Measurements from ENCODE around the gene CDH4.

GRCh38 chr20:61680096-61680495, 428.0 kb downstream of the CDH4 start:
- no peak for TF ChIP-seq EP300 (IDR thresholded peaks at IDR 0.05)
- no peak for TF ChIP-seq CTCF (IDR thresholded peaks at IDR 0.05)

Data from ovary (tissue), 3 donors.